Left ventricle myocardium superior (tissue), 1 donor: ENCODE measurements around the gene HPSE2. TPM values are rescaled to one million over a fixed set of nuclear protein-coding genes. Genes with fewer than 3 reads are reported as not detected.
A peak's percentile ranks its signal among the peaks of the same experiment; 100 is the strongest.

Experiments used
- ATAC-seq: fragments of 200-7000 bp; cut with Tn5 transposase; one replicate; pipeline ENCODE4 v1.9.1; 2020; ENCODE audit warnings: mild to moderate bottlenecking, moderate library complexity
- DNase-seq: peaks from one replicate; pipeline ENCODE4 v3.0.0-alpha.2; 2020
- intact Hi-C: fragments of 100-400 bp; cut with micrococcal nuclease; formaldehyde crosslinking; loops from one replicate; pipeline ENCODE4 v1.11.0; 2022
- total RNA-seq: library from RNA; stranded (reverse); fragmentation: NEBNext Ultra II Directional; extraction: Animal tissue kit (Norgen Biotek cat#: 25700); gene quantifications from one replicate; pipeline ENCODE4 v1.2.1, GENCODE V29; 2021
- donor health status: DM: no; HTN: yes; CAD: no; lungs with severe emphysema.

HPSE2 gene
- total RNA-seq, 1 donor from 2014 or later = not detected

GRCh38 chr10:98445200-98445812 lies 790.3 kb downstream of the HPSE2 start:
- DNase-seq (no peak), ATAC-seq (no peak)
- intact Hi-C loops = no loop called here

DNA sequence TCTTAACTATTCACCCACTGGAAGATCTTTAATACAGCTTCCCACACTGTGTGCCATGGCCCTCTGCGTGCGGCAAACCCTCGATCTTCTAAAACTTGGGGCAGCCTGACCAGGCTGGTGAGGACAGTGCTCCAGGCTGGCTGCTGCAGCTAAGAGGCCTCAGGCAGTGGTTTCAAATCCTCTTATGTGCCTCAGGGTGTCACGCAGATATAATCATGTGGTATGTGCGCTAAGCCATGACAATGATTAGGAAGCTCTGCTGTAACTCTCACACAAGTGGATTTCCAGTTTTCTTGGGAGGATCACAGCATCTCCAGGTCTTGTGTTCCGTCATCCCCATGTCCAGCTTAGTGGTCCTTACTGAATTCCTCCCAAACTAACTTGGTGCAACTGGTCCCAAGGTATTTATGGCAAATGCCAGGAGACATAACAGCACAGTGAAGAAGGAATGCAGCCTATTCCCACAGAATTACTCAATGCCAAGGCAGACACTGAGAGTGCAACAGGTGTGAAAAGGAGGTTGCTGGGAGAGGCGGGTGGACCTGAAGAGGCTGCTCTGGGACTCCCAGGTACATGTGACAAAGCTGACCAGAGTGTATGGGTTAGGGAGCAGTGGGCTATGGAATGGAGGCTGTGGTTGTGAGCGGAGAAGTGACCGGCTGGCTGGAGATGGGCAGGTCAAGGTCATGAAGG lies 791.2 kb downstream of the HPSE2 start:
- DNase-seq = no peak
- ATAC-seq = no peak
- intact Hi-C loops = no loop called here

DNA sequence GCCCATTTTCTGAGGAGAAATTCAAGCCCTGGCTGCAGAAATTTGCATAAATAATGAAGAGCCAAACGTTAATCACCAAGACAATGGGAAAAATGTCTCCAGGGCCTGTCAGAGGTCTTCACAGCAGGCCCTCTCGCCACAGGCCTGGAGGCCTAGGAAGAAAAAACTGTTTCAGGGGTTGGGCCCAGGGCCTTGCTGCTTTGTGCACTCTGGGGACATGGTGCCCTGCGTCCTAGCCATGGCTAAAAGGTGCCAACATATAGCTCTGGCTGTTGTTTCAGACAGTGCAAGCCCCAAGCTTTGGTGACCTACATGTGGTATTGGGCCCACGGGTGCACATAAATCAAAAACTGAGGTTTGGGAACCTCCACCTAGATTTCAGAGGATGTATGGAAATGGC lies 796.9 kb downstream of the HPSE2 start:
- intact Hi-C loops = no loop called here
- DNase-seq (no peak), ATAC-seq (no peak)

- ATAC-seq (peak; percentile 91), DNase-seq (no peak)
- intact Hi-C loops = no loop called here
Observed at GRCh38 chr10:98436704-98437103, 798.9 kb downstream of the HPSE2 start.

DNA sequence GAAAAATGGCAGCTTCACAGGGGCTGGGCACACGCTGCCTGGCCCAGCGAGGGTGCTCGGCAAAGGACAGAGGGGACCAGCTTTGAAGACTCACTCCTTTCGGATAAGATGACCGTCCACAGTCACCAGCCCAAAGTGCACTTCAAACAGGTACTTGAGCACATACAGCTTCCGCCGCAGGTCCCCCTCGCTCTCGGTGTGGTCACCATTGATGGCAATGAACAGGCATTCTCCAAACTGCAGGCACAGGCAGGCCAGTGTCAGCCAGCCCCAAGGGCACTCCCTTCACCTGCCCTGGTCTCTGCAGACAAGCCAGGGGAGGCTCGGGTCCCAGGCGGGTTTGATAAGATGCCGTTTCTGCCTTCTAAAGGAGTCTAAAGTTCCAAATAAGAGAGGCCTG lies 800.5 kb downstream of the HPSE2 start:
- intact Hi-C loops = no loop called here
- no peak for DNase-seq
- ATAC-seq = no peak

GRCh38 chr10:98433881-98434732 lies 801.5 kb downstream of the HPSE2 start:
- DNase-seq (no peak), ATAC-seq (no peak)
- intact Hi-C loops = no loop called here

GRCh38 chr10:98433371-98433770 lies 802.3 kb downstream of the HPSE2 start:
- ATAC-seq (no peak), DNase-seq (no peak)
- intact Hi-C loops = no loop called here

DNA sequence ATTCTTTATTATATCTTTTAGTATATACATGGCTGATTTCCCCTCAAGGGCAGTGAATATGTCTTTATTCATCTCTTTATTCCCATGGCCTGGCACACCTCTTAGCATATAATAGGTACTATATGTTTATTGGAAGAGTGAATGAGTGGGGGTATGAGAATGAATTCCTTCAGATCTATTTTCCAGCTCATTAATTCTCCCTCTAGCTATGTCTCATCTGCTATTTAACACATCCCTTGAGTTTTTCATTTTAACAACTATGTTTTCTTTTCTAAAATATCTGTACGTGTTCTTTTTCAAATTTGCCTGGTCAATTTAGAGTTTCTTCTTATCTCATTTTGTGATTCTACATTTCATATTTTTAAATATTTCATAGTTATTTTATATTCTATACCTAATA lies 803.3 kb downstream of the HPSE2 start:
- DNase-seq (no peak), ATAC-seq (no peak)
- intact Hi-C loops = no loop called here

GRCh38 chr10:98431016-98431415 lies 804.6 kb downstream of the HPSE2 start:
- DNase-seq (peak; percentile 88), ATAC-seq (peak; percentile 98)
- intact Hi-C loops = no loop called here

DNA sequence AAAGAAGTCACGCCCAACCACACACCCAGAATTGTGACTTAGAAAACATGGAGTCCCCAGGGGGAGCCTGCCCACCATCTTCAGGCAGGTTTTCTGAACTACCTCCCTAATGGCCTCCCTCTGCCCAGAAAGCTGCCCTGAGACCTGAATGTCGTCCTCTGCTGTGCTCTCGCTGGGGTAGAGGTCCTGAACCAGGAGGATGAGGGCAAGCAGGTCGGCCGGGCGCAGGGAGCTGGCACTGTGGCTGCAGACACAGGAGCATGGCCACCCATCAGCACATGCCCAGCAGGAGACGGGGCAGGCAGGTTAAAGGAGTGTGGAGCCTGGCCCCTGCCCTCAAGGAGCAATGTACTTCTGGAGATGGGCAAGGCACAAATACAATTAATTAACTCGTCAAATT lies 805.2 kb downstream of the HPSE2 start:
- intact Hi-C loops = no loop called here
- ATAC-seq (no peak), DNase-seq (no peak)

- ATAC-seq (no peak), DNase-seq (no peak)
- intact Hi-C loops = no loop called here
Observed at GRCh38 chr10:98429320-98430072, 806.2 kb downstream of the HPSE2 start.

GRCh38 chr10:98427011-98427515 lies 808.6 kb downstream of the HPSE2 start:
- intact Hi-C loops = no loop called here
- ATAC-seq = no peak
- DNase-seq = no peak

DNA sequence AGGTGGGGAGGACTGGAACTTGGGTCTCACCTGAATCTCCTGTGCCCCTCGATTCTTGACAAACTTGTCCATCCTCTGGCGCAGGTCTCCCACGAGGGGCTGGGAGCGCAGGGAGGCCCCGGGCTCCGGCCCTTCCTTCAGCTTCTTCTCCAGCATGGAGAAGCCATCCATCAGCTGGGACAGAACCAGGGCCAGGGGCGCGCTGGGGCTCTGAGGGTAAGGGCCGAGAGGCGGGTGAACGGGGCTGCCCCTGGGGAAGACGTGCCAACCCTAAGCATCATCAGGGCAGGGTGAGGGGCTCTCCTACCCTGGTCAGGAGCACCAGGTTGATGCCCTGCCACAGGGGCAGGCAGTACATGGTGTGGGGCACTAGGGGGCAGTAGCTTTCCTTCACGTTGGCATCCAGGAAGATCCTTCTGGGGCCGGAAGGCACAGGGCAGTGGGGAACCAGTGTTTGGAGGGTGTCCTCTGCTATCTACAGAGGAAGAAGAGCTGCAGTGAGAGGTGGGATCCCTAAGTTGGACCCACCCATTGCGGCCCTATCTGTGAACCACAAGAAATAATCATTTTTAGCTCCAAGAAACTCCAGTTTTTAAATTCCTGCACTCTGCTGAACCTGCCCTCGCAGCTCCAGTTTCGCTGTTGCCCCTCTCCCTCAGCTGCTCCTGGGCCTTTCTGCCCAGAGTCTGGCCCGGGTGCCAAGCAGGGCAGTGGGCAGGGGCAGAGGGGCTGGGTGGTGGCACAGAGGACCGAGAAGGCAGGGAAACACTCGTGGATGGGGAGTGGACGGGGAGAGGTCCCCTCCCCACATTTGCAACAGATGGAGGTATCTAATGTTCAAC lies 809.9 kb downstream of the HPSE2 start:
- intact Hi-C loops = no loop called here
- ATAC-seq (peak; percentile 60), DNase-seq (peak; percentile 61)

GRCh38 chr10:98424295-98425254 lies 811.1 kb downstream of the HPSE2 start:
- no peak for DNase-seq
- no peak for ATAC-seq
- intact Hi-C loops = no loop called here

- no peak for DNase-seq
- peak; percentile 35 for ATAC-seq
- intact Hi-C loops = no loop called here
Observed at GRCh38 chr10:98423691-98424120, 811.9 kb downstream of the HPSE2 start.

GRCh38 chr10:98422182-98422581 lies 813.5 kb downstream of the HPSE2 start:
- intact Hi-C loops = no loop called here
- DNase-seq (no peak), ATAC-seq (no peak)

DNA sequence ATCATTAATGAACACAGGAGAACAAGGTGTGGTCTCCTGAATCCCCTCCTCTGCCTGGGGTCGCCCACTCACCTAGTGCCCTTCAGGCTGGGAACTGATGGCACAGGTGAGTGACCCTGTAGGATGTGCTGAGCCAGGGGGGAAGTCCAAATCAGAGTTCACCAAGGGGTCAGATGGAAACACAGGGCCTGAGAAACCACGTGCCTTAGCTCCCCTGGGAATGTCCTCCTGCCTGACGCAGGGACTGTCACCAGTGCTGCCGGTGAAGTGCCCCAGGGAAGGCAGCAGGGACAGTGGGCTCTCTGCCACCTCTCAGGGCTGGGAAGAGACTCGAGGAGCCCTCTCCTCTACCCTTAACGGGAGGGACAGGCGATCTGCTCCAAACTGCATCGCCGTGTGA lies 814.9 kb downstream of the HPSE2 start:
- DNase-seq (peak; percentile 70), ATAC-seq (peak; percentile 81)
- intact Hi-C loops = no loop called here
